ENCODE measurements around the gene MORF4L2. TPM values are rescaled to one million over a fixed set of nuclear protein-coding genes. Genes with fewer than 3 reads are reported as not detected.

MORF4L2 gene, protein sequence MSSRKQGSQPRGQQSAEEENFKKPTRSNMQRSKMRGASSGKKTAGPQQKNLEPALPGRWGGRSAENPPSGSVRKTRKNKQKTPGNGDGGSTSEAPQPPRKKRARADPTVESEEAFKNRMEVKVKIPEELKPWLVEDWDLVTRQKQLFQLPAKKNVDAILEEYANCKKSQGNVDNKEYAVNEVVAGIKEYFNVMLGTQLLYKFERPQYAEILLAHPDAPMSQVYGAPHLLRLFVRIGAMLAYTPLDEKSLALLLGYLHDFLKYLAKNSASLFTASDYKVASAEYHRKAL
- 933 and 1,365 TPM in 2 replicates for total RNA-seq

DNA sequence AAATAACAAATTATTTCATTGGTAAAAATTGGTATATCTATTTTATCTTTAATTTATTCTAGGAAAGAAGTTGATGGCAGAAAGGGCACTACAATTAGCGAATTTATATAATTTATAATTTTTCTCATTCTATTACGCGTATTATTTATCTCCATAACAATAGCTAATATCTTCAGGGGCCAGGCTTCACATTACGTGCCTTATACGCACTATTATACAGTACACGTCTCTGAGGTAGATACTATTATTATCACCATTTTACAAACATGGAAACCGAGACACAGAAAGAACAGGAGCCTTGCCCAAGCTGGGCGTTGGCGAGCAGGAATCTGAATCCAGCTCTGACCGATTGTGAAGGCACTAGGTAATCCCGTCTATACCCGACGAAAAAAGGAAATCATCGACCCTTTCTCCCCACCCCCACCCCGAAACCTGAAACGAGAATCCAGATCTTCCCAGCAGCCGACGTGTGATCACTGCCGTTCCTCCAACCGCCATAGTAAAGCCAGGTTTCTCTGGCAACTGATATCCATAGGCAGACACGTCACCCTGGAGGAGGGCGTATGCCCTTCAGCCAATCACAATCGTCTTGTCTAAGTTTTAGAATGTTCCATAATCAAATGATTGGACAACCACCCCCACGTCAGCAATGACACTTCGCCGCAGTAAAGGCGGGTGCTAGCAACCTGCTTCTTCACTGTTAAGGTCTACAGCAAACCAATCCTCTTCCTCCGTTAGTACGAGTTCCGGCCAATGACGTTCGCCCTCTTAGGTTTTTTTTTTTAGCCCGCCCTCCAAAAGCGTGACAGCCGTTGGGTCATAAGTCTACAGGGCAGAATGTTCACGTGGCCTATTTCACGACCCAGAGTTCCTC lies at the start of gene MORF4L2:
Gene MORF4L2, minus strand, starts transcription at position 501 of the 874 bp plus-strand sequence. CDS start 9,672 bp downstream, outside the sequence.
- H3K4me3 ChIP-seq (ENCODE audit: low read depth, low read length): peak within 1 kb of the TSS; percentile 87
- no peak for TF ChIP-seq CTCF (IDR thresholded peaks at IDR 0.05; ENCODE audit: insufficient read depth, low read depth, low read length)
- peak; percentile 99 for DNase-seq (ENCODE audit: low read depth)

DNA sequence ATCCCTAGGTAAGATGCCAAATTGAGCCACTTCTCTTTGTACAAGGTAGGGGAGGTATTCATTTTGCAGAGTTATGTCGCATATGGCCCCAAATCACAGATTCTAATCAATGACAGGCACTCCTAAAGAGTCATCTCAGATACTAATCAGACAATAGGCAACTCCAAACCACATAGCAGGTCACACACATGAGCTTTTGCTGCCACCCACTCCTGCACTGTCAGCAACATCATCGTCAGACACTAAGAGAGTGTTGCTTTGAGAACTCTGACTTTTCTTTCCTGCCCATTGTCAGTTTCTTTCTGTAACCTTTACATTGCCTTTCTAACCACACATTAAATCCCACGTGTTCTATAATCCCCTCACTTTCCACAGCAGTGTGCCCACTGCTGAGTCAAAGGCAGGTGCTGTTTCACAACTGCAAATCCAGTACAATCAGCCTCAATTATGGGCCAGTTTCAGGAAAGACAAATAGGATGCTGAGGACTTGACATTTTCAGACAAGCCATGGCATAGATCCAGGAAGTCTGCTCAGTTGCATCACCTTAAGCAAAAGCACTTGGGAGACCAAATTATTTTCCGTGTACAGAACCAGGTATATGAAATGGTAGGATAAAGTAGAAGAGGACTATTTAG lies 47.7 kb upstream of the MORF4L2 start:
- peak; percentile 28 for DNase-seq (ENCODE audit: low read depth)

GRCh38 chrX:103733017-103733416 lies 46.5 kb upstream of the MORF4L2 start:
- DNase-seq (ENCODE audit: low read depth): no peak

More for the DNA sequence above, 47.7 kb upstream of the MORF4L2 start:
- H3K4me3 ChIP-seq (ENCODE audit: low read depth, low read length): no peak overlapping the region
- no peak for TF ChIP-seq CTCF (IDR thresholded peaks at IDR 0.05; ENCODE audit: insufficient read depth, low read depth, low read length)

DNA sequence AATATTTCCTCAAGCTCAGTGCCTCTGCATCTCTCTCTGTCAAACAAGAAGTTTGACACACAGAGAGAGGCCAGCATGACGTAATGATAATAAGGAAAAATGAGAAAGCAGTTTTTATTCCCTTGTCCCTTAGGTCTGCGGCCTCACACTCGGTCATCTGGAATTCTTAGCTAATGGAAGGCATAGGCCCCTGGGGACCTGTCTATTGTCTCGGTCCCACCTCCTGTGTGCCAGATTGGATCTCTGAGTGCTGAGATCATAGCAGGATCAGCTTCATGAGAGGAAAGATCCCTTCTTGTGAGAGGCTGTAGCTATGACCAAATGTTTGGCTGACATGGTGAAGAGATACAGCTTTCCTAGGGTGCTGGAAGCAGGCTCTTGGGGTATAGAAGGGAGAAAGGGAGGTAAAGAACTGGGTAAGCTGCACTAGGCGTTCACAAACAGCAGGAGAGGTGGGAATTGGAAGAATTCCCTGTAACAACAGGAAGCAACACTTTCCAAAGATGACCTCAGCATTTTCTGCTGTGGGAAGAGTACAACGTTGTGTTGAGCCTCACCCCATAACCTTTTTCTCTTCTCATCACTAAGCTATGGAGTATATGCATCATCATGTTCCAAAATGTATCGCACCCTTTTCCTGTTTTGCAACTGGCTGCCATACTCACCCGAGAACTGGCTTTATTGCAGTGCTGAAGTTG lies 44.4 kb upstream of the MORF4L2 start:
- no peak for TF ChIP-seq CTCF (IDR thresholded peaks at IDR 0.05; ENCODE audit: insufficient read depth, low read depth, low read length)
- peak; percentile 73 for DNase-seq (ENCODE audit: low read depth)
- no peak overlapping the region for H3K4me3 ChIP-seq (ENCODE audit: low read depth, low read length)

More at GRCh38 chrX:103733017-103733416, 46.5 kb upstream of the MORF4L2 start:
- no peak for TF ChIP-seq CTCF (IDR thresholded peaks at IDR 0.05; ENCODE audit: insufficient read depth, low read depth, low read length)
- no peak overlapping the region for H3K4me3 ChIP-seq (ENCODE audit: low read depth, low read length)

DNA sequence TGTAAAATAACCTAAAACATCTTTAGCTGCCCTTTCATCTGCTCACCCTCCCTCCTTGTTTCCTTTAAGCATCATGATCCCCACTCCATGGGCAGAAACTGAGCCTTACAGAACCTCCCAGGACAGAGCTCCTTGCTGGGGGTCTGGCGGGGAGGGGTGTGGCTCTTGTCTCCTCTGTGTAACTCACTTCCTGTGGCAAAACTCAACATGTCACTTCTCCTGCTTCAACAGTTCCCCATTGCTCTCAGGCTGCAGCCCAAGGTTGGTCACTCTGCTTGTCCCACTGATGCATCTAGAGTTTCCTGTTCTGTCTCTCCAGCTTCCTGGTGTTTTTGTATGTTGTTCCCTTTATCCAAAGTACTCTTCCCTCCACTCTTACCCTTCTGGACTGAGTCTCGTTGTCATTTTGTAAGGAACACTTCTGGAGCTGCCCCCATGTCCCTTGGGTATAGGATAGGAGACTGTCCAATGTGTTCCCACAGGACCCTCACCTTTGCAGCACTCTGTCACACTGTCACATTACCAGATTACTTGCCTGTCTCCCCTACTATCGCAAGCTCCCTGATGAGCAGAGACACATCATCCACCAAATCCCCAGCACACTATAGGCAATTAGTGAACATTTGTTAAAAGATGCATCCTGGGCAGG lies 43.8 kb upstream of the MORF4L2 start:
- no peak for DNase-seq (ENCODE audit: low read depth)
- TF ChIP-seq CTCF (IDR thresholded peaks at IDR 0.05; ENCODE audit: insufficient read depth, low read depth, low read length): no peak
- no peak overlapping the region for H3K4me3 ChIP-seq (ENCODE audit: low read depth, low read length)

DNA sequence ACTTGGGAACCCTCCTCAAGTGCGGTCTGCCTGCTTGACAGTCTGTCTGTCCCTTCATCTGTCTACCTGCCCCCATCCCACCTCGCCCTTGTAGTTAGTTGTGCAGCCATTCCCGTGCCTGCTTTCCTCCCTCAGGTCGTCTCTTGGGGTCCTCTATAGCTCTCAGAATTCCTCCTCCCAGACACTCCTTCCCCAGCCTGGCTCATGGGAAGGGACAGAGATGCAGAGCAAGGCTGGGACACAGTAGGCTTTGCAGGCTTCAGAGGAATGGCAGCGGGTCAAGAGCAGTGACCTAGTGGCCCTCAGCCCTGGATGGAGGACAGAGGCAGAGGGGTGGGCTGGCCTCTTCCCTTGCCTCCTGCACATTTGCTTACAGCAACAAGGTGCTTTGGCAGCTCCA lies 42.5 kb upstream of the MORF4L2 start:
- TF ChIP-seq CTCF (IDR thresholded peaks at IDR 0.05; ENCODE audit: insufficient read depth, low read depth, low read length): no peak
- H3K4me3 ChIP-seq (ENCODE audit: low read depth, low read length): no peak overlapping the region
- DNase-seq (ENCODE audit: low read depth): no peak

Data from fibroblast of villous mesenchyme (primary cell).